GM23248 (cell line): ENCODE results near the gene MEIKIN. TPM values are rescaled to one million over a fixed set of nuclear protein-coding genes. Genes with fewer than 3 reads are reported as not detected.

Source experiments
- DNase-seq: peaks from one replicate; pipeline ENCODE4 v3.0.0-alpha.2; 2015
- H2AFZ ChIP-seq: fragments of 200-600 bp; sonication (generic); 2 replicates; pipeline ENCODE4 v1.6.1; 2016; ENCODE audit warnings: antibody characterized with exemption
- H3F3A ChIP-seq: fragments of 200-600 bp; sonication (generic); 2 replicates; pipeline ENCODE4 v1.6.1; 2016; ENCODE audit warnings: mild to moderate bottlenecking, antibody characterized with exemption, mixed run types; ENCODE audit not compliant: insufficient read depth
- H3K27ac ChIP-seq: fragments of 200-600 bp; sonication (generic); 2 replicates; pipeline ENCODE4 v1.5.1; 2016; ENCODE audit warnings: mild to moderate bottlenecking
- H3K27me3 ChIP-seq: fragments of 200-600 bp; sonication (generic); replicated peaks from 2 replicates; pipeline ENCODE4 v1.6.1; 2016; ENCODE audit warnings: mild to moderate bottlenecking; ENCODE audit not compliant: insufficient read depth
- H3K36me3 ChIP-seq: fragments of 200-600 bp; sonication (generic); 2 replicates; pipeline ENCODE4 v1.6.1; 2016; ENCODE audit warnings: low read depth, mild to moderate bottlenecking
- H3K4me1 ChIP-seq: fragments of 200-600 bp; sonication (generic); 2 replicates; pipeline ENCODE4 v1.6.1; 2016; ENCODE audit warnings: mild to moderate bottlenecking; ENCODE audit not compliant: insufficient read depth
- H3K4me2 ChIP-seq: fragments of 200-600 bp; sonication (generic); one replicate; pipeline ENCODE4 v1.6.1; 2016; ENCODE audit warnings: mild to moderate bottlenecking; ENCODE audit not compliant: unreplicated experiment
- H3K4me3 ChIP-seq: fragments of 200-600 bp; sonication (generic); 2 replicates; pipeline ENCODE4 v1.5.1; 2016; ENCODE audit warnings: mild to moderate bottlenecking
- H3K79me2 ChIP-seq: fragments of 200-600 bp; sonication (generic); 2 replicates; pipeline ENCODE4 v1.6.1; 2016; ENCODE audit warnings: mild to moderate bottlenecking; ENCODE audit not compliant: insufficient read depth
- H3K9ac ChIP-seq: fragments of 200-600 bp; sonication (generic); 2 replicates; pipeline ENCODE4 v1.6.1; 2016; ENCODE audit warnings: mild to moderate bottlenecking
- H3K9me2 ChIP-seq: fragments of 200-600 bp; sonication (generic); 2 replicates; pipeline ENCODE4 v1.6.1; 2016; ENCODE audit warnings: mixed run types, mild to moderate bottlenecking, moderate library complexity; ENCODE audit not compliant: insufficient read depth
- H3K9me3 ChIP-seq: fragments of 200-600 bp; sonication (generic); one replicate; pipeline ENCODE4 v1.6.1; 2017; ENCODE audit warnings: low read depth
- H4K20me1 ChIP-seq: fragments of 200-600 bp; sonication (generic); 2 replicates; pipeline ENCODE4 v1.6.0; 2016; ENCODE audit not compliant: insufficient read depth
- EZH2 ChIP-seq: fragments of 200-600 bp; sonication (generic); IDR thresholded peaks from 2 replicates; pipeline ENCODE4 v1.6.1; 2018; ENCODE audit warnings: antibody characterized with exemption, mild to moderate bottlenecking; ENCODE audit not compliant: insufficient read depth, poor library complexity, severe bottlenecking
- EZH2phosphoT487 ChIP-seq: fragments of 200-600 bp; sonication (generic); IDR thresholded peaks from 2 replicates; pipeline ENCODE4 v1.6.1; 2018; ENCODE audit warnings: antibody characterized with exemption, moderate library complexity, mild to moderate bottlenecking, low read depth; ENCODE audit not compliant: insufficient read depth
- WGBS, 2 experiments: methylation state at CpG; one replicate each; pipeline ENCODE4 v1.1.6; 2015 to 2017; ENCODE audit warnings: low lambda C conversion rate in 2 of 2, low coverage in 1 of 2; ENCODE audit errors: missing lambda C conversion rate in 2 of 2; 5-methylcytosine and 5-hydroxymethylcytosine counted together
- in situ Hi-C: fragments of 300-500 bp; cut with MboI; formaldehyde crosslinking; loops from 2 replicates; pipeline ENCODE4 v1.15.0; 2020
- polyA plus RNA-seq: library from polyadenylated mRNA; unstranded; fragments of >200 nt; fragmentation: Nextera tagmentation; extraction: Ambion mirVana; gene quantifications from 2 replicates; pipeline ENCODE4 v1.2.1, GENCODE V29; 2016
- total RNA-seq: library from RNA; depleted of rRNA; stranded (reverse); fragments of >200 nt; shearing (Covaris generic); gene quantifications from 2 replicates; pipeline ENCODE4 v1.2.3, GENCODE V29; 2014; rRNA removed

MEIKIN gene
- total and polyA plus RNA-seq, 2 experiments from 2014 or later, result not detected

GRCh38 chr5:131758520-131758900 lies 187.0 kb downstream of the MEIKIN start:
- Histone ChIP-seq H3K79me2 (peaks cover 100% of the 10 kb centered on the region), H3K4me1 (peaks cover 12% of the 10 kb centered on the region), H3K9me3 (no peaks in the 10 kb centered on the region), H3K9ac (no peak overlapping the region), H3K36me3 (no peaks in the 10 kb centered on the region), H3K27me3 (no peaks in the 10 kb centered on the region), H3K27ac (no peak overlapping the region), H3K4me3 (no peak overlapping the region), H2AFZ (no peak overlapping the region), H3K9me2 (no peaks in the 10 kb centered on the region), H3K4me2 (peak overlapping the region; percentile 17), H4K20me1 (peaks cover 26% of the 10 kb centered on the region), H3F3A (no peaks in the 10 kb centered on the region)
- DNase-seq, result peak; percentile 9
- in situ Hi-C loops, result no loop called here
- 63% methylated on average over 3 of the region's 3 CpGs for WGBS, 2 experiments
- TF ChIP-seq EZH2 (no peak), EZH2phosphoT487 (no peak)

DNA sequence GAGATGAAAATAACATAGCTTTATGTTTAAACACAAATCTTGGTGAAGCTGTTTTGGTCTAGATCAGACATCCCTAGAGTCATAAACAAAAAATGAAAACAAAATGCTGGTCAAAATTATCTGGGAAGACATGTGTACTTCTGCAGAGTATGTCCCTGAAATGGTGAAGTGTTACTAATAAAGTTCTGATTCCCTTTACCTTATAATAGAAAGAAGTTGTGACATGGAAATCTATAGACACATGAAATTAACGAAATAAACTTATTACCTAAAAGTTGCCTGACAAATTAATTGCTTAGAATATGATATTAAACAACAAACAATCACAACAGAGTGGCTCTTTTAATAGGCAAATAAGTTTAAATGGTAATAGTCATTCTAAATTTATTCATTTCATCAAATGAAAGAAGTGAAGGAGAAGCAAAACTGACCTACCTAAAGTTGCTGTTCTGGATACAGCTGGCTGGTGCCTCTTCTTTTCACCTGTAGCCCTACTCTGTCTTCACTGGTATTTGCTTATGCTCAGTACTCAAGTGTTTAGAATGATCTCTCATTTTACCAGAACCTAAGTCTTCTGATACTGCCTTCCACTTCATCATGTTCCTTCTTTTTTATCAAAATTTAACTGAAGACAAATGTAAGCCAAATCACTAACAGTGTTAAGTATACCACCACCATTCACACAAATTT lies 187.5 kb downstream of the MEIKIN start:
- no peak overlapping the region for H3K9ac ChIP-seq
- 97 to 100% methylated on average over 1 of the region's 1 CpG for WGBS, 2 experiments
- H3K36me3 ChIP-seq, result no peaks in the 10 kb centered on the region
- H3K27ac ChIP-seq, result no peak overlapping the region
- H3K9me3 ChIP-seq, result no peaks in the 10 kb centered on the region
- no peak for TF ChIP-seq EZH2phosphoT487
- TF ChIP-seq EZH2, result no peak
- no peak overlapping the region for H3K4me3 ChIP-seq
- H3K4me1 ChIP-seq, result peaks cover 12% of the 10 kb centered on the region
- H3K27me3 ChIP-seq, result no peaks in the 10 kb centered on the region
- H3K9me2 ChIP-seq, result no peaks in the 10 kb centered on the region
- in situ Hi-C loops, result no loop called here
- peak overlapping the region; percentile 17 for H3K4me2 ChIP-seq
- no peak overlapping the region for H2AFZ ChIP-seq
- DNase-seq, result no peak
- H3F3A ChIP-seq, result no peaks in the 10 kb centered on the region
- peaks cover 26% of the 10 kb centered on the region for H4K20me1 ChIP-seq
- peaks cover 100% of the 10 kb centered on the region for H3K79me2 ChIP-seq

Other genes with a start within 250 kb of the MEIKIN start
- 21.6 and 25.8 TPM in 2 replicates for gene FNIP1, start 148.6 kb downstream of the MEIKIN start, total RNA-seq
- gene FNIP1, start 148.6 kb downstream of the MEIKIN start, polyA plus RNA-seq, result 8.8 and 10.3 TPM in 2 replicates
- gene ACSL6, start 66.0 kb upstream of the MEIKIN start, total RNA-seq, result 0.11 TPM in 1 of 2 replicates, not detected in the other
- gene ACSL6, start 66.0 kb upstream of the MEIKIN start, polyA plus RNA-seq, result not detected in 2 replicates
- gene IL3, start 115.0 kb upstream of the MEIKIN start, total RNA-seq, result not detected in 2 replicates
- gene IL3, start 115.0 kb upstream of the MEIKIN start, polyA plus RNA-seq, result not detected in 2 replicates
- not detected in 2 replicates for gene CSF2, start 128.1 kb upstream of the MEIKIN start, total RNA-seq
- not detected in 2 replicates for gene CSF2, start 128.1 kb upstream of the MEIKIN start, polyA plus RNA-seq